Kidney tubule cell (primary cell): ENCODE data around the gene GAL3ST1.
"Not testable (repeated sequence)": the region's sequence is repeated elsewhere in the genome, so short reads cannot be mapped to it uniquely, and the experiment has no call there.

Source experiments
- DNase-seq: peaks from one replicate; pipeline ENCODE4 v3.0.0-alpha.2; 2018; ENCODE audit warnings: low spot score

The GAL3ST1 gene

DNA sequence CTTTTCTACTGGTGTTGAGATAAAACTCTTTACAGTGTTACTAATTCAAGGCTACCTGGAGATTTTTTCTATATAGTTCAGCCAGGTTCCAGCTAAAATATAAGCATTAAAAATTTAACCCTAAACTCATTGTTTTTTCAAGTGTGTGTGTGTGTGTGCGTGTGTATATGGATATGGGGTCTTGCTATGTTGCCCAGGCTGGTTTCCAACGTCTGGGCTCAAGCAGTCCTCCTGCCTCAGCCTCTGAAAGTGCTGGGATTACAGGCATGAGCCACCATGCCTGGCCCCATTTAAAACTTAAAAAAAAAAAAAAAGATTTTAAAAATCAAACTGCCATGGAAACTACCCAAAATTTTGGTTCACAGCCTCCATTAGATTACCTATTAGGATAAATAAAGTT, 21.7 kb upstream of the GAL3ST1 start:
- DNase-seq: no peak

DNA sequence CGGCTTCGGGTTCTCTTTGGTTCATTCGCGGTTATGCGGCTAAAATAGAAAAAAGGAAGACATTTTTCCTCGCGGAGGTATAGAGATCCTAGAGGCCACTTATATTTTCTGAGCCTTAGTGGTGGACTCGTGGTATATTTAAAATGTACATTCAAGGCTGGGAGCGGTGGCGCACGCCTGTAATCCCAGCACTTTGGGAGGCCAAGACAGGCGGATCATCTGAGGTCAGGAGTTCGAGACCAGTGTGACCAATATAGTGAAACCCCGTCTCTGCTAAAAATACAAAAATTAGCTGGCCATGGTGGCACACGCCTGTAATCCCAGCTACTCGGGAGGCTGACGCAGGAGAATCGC, 17.9 kb upstream of the GAL3ST1 start:
- not testable (repeated sequence) for DNase-seq

DNA sequence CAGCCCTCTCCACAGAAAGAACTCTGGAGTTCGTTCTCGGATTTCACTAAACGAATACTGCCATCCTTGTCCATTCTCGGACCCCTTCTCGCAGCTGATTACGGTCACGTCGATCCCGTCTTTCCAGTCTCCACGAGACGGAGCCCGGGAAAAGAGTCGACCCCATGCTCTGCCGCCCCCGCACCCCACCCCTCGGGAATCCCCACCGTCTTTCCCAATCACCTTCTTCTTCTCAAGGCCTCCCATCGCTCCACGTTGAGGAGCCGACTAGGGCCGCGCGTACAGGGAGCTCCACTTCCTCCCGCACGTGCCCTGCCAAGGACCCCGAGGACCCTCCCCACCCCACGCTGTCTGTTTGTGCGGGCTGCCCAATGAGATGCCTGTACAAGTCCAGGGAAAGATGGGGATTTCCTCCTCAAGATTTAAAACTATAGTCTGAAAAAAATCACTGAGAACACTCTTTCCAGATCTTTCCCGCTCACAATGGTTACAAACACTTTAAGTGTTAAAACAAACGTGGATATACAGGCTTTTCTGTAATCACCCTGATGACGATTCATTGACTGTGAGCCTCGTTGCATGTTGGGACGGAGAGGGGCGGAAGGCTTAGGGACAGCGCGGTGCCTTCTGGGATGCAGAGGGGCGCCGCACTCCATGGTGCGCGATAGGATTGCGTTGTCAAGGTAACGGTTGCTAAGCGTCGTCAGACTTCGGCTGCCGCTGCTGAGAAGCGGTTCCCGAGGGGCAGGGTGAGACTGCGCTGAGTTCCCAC, 17.3 kb upstream of the GAL3ST1 start, which contains the start of gene PES1:
Gene PES1, minus strand, starts transcription at position 323 of the 772 bp plus-strand sequence. Its CDS starts 77 bp downstream, at position 246.
- peak; percentile 98 for DNase-seq

DNA sequence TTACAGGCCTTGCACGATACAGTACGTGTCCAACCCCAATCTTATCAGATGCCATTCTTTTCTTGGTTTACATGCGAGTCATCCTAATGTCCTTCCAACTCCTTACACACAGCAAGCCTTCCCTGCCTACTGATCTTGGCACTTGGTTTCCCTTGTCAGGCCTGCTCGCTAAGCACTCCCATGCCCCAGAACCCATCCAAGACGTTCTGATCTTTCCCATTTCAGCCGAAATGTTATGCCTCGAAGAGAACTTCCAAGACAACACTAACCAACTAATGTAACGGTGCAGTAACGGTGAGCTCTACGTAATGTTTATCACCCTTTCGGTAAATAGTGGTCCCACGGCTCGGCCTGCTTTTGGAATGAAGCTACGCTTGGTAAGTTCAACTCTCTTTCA, 16.7 kb upstream of the GAL3ST1 start:
- DNase-seq: peak; percentile 25

DNA sequence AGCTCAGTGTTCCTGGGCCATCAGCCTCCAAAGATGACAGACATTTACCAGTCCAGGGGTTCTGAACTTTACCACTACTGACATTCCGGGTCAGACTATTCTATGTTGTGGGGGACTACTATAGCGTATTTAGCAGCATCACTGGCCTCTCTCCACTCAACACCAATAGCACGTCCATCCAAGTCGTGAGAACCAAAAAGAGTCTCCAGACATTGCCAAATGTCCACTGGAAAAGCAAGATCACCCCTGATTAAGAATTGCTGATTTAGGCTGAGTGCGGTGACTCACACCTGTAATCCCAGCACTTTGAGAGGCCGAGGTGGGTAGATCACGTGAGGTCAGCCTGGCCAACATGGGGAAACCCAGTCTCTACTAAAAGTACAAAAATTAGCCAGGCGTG, 11.9 kb upstream of the GAL3ST1 start:
- DNase-seq: no peak

DNA sequence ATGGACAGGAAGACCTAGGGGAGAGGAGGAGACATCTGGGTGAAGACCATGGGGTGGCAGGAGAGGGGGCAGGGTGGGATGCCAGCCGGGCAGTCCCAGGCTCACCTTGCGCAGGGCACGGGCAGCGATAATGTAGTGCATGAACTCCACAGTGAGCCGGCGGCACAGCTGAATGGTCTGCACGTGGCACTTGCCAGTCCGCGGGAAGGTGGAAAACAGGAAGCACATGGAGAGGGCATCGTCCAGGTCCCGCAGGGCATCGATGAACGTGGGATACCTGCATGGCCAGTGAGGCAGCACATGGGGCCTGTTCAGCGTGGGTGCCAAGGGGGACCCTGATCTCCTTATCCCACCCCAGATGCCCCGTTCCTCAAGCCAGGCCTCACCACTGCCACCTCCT, 10.0 kb upstream of the GAL3ST1 start:
- no peak for DNase-seq

DNA sequence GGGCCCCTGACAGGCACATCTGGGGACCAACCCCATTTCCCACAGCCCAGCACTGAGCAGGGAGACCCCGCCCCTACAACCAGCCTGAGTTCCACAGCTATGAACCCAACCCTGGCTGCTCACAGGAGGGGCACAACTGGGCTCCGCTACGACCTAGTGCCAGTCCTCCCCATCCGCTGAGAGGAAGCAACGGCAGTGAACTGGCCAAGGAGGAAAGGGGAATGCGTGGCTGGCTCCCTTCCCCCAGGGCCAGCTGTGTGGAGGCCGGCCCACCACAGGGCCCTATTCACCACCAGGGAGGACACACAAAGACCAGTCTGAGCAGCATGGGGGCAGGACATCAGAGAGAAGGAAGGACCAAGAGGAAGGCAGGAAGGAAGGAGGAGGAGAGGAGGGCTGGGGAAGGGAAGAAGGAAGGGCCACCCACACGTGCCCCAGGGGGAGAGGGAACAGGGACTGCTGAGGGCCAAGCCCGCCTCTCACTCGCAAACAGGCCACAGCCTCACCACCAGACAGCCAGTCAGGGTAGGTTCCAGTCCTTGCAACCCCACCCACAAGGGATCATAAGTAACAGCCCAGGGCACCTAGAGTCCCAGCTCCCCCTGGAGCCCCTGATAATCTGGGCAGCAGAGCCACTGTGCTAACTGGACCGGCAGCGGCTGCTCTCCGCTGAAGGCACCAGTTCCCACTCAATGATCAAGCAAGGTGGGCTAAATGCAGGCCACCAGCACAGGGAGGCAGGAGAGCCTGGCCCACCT, 8.5 kb upstream of the GAL3ST1 start:
- no peak for DNase-seq

DNA sequence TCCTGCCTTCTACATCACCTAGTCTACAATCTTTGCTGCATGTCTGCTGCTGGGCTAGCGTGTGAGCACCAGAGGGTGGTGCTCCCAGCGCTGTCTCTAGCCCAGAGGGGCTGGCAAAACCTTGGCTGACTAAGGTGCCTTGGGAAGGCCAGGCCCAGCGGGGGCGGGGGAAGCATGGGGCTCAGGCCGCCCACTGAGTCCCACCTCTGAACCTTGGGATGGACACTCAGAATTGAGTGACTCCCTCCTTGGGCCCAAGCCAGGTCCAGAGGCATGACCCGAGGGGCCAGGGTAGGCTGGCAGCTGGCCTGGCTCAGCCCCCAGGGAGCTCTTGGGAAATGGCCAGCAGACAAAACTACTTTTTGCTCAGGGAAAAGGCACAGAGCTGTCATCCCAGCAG, 7.6 kb upstream of the GAL3ST1 start:
- DNase-seq: no peak

DNA sequence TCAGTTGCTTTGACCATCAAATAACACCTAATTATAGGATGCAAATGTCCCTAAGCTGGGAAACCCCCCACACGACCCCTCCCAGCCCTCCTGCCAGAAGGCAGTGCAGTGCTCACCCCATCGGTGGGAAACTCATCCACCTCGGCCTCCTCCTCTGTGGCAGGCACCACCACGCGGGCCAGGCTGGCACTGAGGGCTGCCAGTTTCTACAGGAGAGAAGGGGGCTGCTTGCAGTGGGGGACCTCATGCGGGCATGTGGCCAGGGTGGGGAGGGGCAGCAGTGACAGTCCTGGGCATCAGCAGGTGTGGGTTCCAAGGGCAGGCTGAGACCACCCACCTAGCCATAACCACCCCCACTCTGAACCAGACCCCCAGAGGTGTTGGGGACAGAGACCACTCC, 6.4 kb upstream of the GAL3ST1 start:
- no peak for DNase-seq

DNA sequence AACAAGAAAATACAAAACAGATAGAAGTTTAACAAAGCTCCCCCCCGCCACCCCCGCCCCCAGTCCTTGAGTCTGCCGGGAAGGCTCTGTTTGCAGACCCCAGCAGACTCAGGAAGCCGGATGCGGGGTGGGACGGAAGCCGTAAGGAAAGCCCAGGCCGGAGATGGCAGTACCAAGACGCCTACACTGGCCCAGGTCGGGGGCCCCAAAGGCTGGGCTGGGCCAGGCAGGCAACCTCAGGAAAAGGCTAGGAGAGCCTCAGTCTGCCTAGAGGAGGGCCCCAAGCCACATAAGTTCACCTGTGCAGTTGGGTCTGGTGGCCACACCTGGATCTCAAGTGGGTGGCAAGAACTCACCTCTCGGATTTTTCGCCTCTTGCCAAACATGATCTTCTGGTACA, 4.0 kb upstream of the GAL3ST1 start:
- DNase-seq: no peak

DNA sequence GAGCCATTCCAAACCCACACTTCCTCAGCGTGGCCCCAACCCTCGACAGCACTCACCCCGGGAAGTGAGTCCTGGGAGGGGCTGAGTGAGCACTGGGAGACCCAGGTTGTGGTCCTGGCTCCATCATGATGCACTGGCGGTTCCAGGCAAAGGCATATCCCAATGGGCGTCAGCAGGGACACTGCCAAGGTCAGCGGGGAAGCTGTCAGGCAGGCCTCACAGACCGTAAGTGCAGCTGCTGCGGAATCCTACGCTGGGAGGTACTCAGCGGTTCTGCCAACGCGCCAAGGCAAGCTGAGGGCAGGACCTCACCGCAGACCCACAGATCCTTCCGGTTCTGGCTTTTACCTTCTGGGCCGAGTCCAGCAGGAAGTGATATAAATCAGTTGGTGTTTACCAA, 1.4 kb upstream of the GAL3ST1 start:
- DNase-seq: no peak

DNA sequence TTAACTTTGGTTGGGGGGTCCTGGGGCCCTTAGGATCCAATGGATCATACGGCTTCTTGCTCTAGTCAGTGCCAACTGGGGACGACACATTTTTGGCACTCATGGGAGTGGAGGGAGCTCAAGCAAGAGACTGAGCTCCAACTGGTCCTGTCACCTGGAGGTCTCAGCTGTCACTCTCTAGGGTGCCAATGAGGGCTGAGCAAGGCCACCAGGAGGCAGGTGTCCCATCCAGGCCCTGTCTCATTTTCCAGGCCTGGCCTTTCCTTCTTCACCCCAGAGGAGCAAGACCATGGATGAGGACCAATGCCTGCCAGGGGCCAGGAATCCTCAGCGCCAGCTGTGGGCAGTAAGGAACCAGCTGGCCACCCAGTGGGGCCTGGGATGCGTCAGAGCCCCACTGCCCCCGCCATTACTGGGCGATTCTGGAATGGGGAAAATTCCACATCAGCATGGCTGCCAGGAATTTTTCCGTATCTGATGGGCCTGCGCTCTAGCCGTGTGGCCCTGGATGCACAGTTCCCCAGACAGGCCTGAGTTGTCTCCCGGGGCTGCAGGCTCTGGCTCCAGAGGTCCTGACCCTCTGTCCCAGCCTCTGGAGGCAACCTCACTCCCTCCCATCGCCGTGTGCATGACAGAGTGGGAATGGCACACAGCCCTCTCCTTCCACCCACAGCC, 669 bp upstream of the GAL3ST1 start:
- peak; percentile 50 for DNase-seq

DNA sequence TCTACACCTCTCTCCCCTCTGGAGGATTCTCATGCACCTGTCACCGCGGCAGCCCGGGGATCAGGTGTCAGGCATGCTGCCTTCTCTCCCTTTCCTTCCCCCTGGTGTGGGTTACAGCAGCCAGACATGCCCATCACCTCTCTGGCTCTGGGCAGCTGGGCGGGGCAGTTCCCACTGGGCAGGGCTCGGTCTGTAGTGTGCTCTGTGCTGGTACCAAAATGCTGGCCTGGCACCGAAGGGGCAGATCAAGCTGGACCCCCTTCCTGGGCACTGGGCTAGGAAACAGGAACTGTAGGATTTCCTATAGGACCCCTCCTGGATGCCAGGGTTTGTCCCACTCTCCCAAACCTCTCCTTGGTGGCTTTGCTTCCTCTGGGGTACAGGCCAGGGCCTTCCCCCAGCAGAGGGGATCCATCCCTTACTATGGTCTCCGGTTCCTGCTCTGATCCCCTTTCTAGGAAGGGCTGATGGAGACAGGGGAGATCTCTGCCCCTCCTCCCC, 821 bp downstream of the GAL3ST1 start:
- peak; percentile 56 for DNase-seq

DNA sequence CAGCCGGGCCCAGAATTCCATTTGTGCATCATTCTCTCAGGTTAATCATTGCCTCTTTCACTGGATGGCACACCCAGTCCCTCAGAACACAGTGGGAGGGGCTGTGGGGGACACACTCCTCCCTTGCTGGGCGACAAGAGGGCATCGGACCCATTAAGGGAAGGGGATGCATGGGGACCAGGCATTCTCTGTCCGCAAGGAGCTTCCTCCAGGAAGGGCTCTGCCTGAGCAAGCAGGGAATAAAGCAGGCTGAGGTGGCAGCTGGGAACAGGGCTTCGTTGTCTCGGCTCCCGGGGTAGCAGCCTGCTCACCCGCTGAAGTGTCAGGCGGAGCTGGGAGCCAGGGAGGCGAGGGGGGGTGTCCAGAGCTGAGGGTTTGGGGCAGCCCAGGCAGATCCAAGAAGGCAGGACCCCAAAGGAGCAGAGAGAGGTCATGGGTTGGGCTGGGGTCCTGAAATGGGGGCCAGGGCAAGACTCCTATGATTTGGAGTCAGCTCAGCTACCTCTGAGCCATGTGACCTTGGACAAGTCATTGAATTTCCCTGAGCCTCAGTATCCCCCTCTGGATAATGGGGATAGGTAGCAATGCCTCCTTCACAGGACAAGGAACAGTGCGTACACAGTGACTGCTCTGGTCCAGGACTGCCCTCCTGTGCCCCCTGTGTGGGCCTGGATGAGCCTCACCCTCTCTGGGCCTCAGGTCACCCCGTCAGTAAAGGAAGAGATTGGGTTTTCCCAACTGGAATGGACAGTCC, 1.4 kb downstream of the GAL3ST1 start:
- DNase-seq: peak; percentile 64

DNA sequence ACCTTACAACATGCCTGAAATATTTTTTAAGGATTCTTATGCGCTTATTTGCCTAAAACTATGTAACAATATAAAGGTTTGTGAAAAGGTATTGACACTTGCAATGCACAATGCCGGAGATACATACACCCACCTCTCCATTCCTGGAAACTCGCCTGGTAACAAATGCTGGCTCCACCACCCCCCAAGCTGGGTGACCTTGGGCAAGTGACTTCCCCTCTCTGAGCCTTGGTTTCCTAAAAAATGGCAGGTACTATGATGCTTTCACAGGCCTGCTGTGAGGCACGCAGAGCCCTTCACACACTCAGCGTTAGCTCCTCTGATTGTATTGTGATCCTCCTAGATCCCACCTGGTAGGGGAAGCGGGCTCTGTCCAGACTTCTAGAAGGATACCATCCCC, 2.3 kb downstream of the GAL3ST1 start:
- DNase-seq: no peak

DNA sequence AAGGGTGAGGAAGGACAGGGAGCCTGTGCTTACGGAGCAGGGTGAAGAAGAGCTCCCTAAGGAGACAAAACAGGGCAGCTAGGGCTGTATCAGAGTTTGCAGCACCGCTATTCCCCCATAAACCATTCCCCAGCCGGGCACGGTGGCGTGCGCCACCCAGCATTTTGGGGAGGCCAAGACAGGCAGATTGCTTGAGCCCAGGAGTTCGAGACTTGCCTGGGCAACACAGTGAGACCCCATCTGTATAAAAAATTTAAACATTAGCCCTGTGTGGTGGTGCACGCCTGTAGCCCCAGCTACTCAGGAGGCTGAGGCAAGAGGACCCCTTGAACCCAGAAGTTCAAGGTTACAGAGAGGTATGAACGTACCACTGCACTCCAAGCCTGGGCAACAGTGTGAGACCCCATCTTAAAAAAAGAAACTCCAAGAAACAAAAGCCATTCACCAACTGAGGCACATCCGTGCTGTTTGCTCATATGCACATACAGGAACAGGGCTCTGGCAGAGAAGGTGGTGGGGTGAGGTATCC, 4.7 kb downstream of the GAL3ST1 start:
- no peak for DNase-seq

DNA sequence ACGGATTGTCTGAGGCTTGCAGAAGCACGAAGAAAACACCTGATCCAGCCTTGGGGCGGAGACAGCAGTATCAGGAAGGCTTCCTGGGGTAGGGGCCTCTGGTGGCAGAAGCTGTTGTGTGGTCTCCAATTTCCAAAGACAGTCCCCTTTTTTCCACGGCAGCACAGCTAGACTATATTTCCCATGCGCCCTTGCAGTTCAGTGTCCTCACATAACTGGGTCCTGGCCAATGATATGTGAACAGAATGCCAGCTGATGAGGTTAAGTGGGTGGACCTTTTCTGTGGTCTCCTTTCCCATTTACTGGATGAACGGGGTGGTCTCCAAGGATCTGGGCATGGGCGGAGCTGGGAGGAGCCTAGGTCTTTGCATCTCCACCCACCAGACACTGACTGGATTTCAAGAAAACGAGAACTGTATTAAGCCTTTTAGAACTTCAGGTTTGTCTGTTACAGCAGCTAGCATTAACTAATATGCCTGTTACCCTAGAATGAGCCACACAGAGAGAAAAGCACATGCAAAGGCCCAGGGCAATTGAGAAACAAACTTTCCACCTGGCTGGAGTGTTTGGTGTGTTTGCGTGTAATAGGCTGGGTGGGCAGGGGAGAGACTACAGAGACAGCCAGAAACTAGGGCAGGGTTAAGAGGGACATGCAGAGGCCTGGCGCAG, 6.2 kb downstream of the GAL3ST1 start:
- no peak for DNase-seq

DNA sequence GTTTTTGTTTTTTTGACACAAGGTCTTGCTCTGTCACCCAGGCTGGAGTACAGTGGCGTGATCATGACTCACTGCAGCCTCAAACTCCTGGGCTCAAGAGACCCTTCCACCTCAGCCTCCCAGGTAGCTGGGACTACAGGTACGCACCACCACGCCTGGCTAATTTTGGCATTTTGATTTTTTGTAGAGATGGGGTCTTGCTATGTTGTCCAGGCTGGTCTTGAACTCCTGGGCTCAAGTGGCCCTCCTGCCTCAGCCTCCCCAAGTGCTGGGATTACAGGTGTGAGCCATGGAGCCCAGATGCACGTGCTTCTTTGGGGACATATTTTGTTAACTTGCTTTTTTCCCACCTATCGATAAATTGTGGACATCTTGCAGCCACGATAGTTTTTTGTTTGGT, 7.2 kb downstream of the GAL3ST1 start:
- not testable (repeated sequence) for DNase-seq

DNA sequence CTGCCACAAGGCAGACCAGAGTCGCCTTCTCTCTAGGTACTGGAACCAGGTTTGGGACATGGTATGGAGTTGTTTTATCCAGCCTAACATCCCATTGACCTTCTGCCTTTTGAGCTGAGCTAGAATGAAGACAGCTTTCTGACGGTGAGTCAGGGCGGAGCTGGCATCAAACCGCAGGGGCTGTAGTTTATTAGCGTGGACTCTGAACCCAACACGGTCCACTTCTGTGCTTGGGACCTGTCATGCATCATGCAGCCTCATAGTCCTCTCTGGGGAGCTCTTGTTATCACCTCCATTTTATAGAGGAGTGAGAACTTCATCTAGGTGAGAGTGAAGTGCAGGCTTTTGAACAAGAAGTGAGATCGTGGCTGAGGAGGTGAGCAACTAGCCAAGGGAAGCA, 8.3 kb downstream of the GAL3ST1 start:
- DNase-seq: peak; percentile 57

DNA sequence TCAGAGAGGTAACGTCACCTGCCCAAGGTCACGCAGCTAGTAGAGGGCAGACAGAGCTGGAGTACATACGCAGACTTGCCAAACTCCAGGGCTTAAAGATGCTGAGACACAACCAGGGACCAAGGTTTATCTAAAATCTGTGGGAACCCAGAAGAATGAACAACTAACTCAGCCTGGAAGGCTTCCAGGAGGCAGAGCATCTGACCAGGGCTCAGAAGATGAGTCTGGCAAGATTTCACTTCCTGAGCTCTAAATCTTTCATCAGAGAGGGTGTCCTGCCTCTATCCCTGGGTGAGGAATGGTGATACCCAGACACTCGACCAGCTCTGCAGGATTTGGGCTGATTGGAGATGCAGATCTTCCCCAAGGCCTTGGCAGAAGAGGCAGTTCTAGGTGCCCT, 9.1 kb downstream of the GAL3ST1 start:
- peak; percentile 15 for DNase-seq

DNA sequence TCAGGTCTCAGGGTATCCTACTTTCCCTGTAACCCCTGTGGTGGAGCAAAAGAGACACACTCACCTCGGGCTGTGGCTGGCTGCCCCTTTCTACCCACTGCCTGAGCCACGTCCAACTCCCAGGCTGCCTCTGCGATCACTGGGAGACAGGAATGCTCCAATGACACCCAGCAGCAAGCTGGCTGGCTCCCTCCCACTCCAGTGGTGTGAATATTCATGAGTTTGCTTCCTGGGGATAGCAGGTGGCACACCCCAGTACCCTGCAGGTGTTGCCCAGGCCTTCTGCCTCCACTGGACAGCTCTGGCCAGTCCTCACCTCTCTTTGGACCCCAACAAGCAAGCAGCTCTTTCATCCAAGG, 9.7 kb downstream of the GAL3ST1 start:
- peak; percentile 40 for DNase-seq
